GM12864 (cell line): ENCODE results near the gene LUC7L2.
"Not testable (repeated sequence)": the region's sequence is repeated elsewhere in the genome, so short reads cannot be mapped to it uniquely, and the experiment has no call there.

Source experiments
- DNase-seq: peaks from one replicate; pipeline ENCODE4 v3.0.0-alpha.2; 2011; ENCODE audit warnings: low read depth
- H3K4me3 ChIP-seq: 2 replicates; pipeline ENCODE4 v1.5.1; 2011; ENCODE audit warnings: mild to moderate bottlenecking, low read depth, low read length, control low read depth
- CTCF ChIP-seq: IDR thresholded peaks from 2 replicates; pipeline ENCODE4 v1.5.1; 2011; ENCODE audit warnings: low read depth, mild to moderate bottlenecking, moderate library complexity, low read length, control low read depth, inconsistent platforms; ENCODE audit errors: missing control alignments

The LUC7L2 gene

GRCh38 chr7:139397192-139397591, 37.5 kb downstream of the LUC7L2 start:
- DNase-seq: no peak
- no peak overlapping the region for H3K4me3 ChIP-seq
- TF ChIP-seq CTCF: no peak

- no peak for DNase-seq
- TF ChIP-seq CTCF: no peak
- no peak overlapping the region for H3K4me3 ChIP-seq
Observed at GRCh38 chr7:139403601-139404000, 43.9 kb downstream of the LUC7L2 start.

GRCh38 chr7:139407555-139407954, 47.9 kb downstream of the LUC7L2 start:
- DNase-seq: no peak
- no peak for TF ChIP-seq CTCF
- no peak overlapping the region for H3K4me3 ChIP-seq

- H3K4me3 ChIP-seq, DNase-seq: not testable (repeated sequence)
Observed at GRCh38 chr7:139414743-139415402, 55.2 kb downstream of the LUC7L2 start.

DNA sequence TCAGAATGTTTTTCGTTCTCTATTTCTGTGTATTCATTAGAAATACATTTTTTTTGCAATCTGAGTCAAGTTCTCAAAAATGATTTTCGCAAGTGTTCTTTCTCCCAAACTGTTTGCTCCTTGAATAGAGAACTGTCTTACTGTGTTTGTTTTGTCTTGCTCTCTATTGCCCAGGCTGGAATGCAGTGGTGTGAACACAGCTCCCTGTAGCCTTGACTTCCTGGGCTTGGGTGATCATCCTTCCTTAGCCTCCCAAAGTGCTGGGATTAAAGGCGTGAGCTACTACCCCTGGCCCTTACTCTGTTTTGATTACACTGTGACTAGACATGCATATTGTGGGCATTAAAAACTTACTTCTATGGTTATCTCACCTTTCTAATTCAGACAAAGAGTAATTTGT, 56.7 kb downstream of the LUC7L2 start:
- DNase-seq: no peak
- no peak for TF ChIP-seq CTCF
- H3K4me3 ChIP-seq: no peak overlapping the region

DNA sequence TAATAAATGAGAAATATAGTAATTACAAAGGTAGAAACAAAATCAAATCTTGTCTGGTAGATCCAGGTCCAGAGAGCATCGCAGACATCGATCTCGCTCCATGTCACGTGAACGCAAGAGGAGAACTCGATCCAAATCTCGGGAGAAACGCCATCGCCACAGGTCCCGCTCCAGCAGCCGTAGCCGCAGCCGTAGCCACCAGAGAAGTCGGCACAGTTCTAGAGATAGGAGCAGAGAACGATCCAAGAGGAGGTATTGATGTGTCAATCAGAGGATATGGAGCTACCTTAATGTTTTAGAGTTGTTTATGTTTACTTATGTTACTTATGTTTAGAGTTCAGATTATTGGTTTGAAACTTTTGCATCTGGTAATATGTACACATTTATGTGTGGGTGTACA, 57.8 kb downstream of the LUC7L2 start:
- TF ChIP-seq CTCF: no peak
- H3K4me3 ChIP-seq: no peak overlapping the region
- no peak for DNase-seq

DNA sequence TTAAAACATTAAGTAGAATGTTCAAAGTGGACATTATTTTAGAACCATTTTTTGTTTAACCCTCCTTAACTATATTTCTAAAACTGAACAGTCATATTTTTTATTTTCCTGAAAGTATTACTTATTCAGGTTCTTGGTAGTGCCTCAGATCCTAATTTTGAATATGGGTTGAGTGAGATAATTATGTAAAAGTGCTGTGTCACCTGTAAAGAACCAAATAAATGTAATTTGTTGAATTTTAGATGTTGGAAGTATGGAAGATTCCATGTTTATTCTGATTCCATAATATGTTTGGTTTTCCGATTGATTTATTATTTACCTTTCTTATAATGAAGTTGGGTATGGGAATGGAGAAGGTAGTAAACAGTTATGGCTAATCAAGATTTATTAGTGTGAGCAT, 61.4 kb downstream of the LUC7L2 start:
- H3K4me3 ChIP-seq: no peak overlapping the region
- TF ChIP-seq CTCF: no peak
- no peak for DNase-seq
